HG03575 (cell line): Measurements from ENCODE around the gene MAN1A1.

Experiments used
- ATAC-seq: cut with Tn5 transposase; IDR thresholded peaks from one replicate; pipeline ENCODE4 v1.9.1; 2021; ENCODE audit not compliant: unreplicated experiment, insufficient number of reproducible peaks, low FRiP score; ENCODE audit errors: extremely low read depth

MAN1A1 gene

GRCh38 chr6:119187596-119187995 lies 162.0 kb downstream of the MAN1A1 start:
- ATAC-seq, result no peak

DNA sequence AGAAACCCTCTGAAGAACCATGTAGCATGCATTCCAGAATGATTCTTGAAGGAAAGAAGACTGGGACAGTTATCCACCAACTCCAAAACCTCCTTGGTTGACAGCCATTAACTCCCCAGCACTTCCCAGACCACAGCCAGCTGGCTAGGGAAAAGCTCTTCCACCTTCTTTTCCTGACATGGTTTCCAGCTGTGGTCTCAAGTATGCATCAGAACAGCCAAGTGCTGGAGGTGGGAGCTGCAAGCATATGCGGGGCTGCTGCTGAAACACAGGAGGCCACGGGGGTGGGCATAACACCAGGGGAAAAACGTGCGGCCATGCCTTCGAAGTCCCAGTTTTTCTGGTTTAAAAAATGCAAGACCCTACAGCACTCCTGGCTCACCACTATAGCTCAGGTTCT lies 163.1 kb downstream of the MAN1A1 start:
- ATAC-seq, result no peak

- no peak for ATAC-seq
These were observed 165.4 kb downstream of the MAN1A1 start for GRCh38 chr6:119184008-119184648.

DNA sequence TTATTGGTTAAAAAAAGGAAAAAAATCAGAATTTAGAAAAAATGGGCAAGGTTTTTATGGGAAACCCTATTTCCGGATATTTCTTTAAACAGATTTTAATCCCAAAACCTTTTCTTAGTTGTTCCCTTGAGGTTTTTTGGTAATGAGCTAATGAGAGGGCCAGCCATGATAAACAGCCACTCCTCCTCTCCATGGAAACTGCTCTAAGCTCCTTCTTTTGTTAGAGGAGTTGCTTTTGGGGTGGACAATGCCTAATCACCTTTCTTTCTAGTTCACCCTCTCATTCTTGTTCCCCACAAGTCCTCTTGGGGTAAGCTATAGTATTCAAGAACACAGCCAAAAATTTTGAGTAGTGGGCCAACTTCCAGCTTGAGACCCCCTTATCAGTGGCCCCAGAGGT lies 166.1 kb downstream of the MAN1A1 start:
- ATAC-seq, result no peak

DNA sequence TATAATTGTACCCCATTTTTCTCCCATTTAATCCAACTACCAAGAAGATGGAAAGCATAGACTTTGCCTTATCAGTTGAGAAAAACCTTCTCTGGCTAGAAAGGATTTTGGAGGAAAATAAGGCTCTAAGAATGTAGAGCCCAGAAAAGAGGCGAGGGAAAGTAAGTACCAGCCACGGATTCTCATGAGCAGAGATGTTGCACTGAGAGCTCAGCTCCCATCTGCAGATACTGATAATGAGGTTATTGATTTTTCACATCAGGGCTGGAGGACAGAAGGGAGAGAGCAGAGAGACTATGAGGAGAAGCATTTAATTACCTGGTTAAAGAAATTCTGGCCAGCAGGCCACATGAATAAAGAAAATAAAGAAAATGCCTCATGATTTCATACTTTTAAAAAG lies 166.7 kb downstream of the MAN1A1 start:
- no peak for ATAC-seq

GRCh38 chr6:119182216-119182803 lies 167.3 kb downstream of the MAN1A1 start:
- no peak for ATAC-seq

DNA sequence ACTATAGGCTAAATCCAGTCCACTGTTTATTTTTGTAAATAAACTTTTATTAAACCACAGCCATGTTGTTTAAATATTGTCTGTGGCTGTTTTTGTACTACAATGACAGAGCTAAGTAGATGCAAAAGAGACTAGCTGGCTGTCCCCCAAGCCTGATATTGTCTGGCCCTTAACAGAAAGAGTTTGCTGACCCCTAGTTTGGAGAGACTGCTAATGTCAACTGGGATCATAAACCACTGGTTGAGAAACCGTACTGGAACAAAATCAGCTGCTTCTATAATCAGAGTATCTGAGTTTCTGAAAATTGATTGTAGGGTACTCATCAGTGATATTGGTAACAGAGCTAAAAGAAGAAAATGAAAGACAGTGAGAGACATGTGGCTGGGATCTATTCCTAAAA lies 168.5 kb downstream of the MAN1A1 start:
- ATAC-seq, result no peak

- ATAC-seq, result no peak
These were observed 169.7 kb downstream of the MAN1A1 start for GRCh38 chr6:119179842-119180241.

DNA sequence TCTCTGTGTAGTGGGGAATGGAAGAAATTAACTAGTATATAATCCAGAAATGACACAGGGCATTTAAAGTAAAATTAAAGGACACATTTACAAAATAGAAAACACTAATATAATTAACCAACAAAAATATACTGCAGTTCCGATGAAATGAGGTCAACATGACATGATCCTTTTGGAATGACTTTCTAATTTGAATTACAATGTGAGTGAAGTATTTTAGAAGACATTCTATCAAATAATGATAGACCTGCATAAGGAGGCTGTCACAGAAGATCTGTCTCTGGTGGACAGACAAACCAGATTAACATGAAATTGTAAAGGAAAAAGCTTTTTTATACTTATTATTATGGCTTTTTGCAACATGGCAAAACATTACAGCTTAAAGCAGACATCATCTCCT lies 170.5 kb downstream of the MAN1A1 start:
- no peak for ATAC-seq

- no peak for ATAC-seq
These were observed 173.1 kb downstream of the MAN1A1 start for GRCh38 chr6:119176445-119176844.

GRCh38 chr6:119174879-119175817 lies 174.4 kb downstream of the MAN1A1 start:
- ATAC-seq, result no peak

GRCh38 chr6:119174085-119174445 lies 175.5 kb downstream of the MAN1A1 start:
- no peak for ATAC-seq

- no peak for ATAC-seq
These were observed 176.1 kb downstream of the MAN1A1 start for GRCh38 chr6:119173249-119174084.

DNA sequence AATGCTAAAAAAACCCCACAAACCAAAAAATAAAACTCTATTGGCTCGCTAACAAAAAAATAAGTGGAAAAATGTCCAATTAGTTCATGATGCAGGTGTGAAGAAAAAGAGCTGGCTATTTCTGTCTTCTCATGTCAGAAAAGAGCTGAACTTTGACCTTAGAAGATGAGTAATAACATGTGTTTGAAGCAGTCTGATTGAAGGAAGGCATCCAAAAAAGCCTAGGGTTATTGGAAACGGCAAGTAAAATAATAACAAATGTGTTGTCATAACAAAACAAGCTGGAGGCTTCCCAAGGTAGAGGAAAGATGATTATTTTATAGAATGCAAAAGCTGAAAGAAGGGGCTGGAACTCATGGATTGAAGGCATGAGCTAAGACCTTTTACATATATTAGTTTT lies 176.7 kb downstream of the MAN1A1 start:
- ATAC-seq, result no peak

- ATAC-seq, result no peak
These were observed 177.5 kb downstream of the MAN1A1 start for GRCh38 chr6:119171864-119172588.

DNA sequence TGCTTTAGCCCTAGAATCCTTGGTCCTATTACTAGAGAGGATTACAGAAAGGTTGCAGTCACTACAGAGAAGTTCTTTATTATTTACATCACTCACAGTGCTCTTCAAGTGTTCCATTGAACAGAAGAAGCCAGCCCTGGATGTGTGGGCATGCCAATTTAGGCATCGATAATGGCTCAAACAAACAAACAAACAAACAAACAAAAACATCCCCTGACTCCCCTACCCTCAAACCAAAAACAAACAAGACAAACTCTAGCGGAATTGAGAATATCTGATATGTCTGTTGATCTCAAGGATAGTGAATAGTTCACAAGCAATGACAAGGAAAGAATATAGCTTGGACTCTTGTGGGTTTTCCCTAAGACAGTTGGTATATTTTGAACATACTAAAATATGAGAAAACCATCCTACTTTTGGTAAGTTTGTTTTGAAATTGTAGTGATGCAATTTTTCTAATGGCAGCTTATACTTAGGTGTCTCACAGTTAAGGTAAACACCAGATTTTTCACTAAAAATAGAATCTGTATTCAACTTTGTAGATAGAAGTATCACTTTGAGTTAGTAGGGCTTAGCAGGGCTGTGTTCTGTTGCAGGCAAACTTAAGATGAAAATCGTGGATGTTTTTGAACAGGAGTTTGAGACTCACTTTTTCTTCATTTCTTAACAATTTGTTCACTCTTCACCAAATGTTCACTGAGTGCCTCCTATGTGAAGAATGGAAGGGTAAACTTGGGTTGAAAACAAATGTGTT lies 178.3 kb downstream of the MAN1A1 start:
- ATAC-seq, result no peak

GRCh38 chr6:119170447-119171087 lies 179.0 kb downstream of the MAN1A1 start:
- no peak for ATAC-seq

- no peak for ATAC-seq
These were observed 179.5 kb downstream of the MAN1A1 start for GRCh38 chr6:119170103-119170446.
